SK-N-SH (cell line): ENCODE data around the gene TCF7L2. TPM values are rescaled to one million over a fixed set of nuclear protein-coding genes. Genes with fewer than 3 reads are reported as not detected.

Source experiments
- CTCF ChIA-PET: fragments of 300-600, 350-600 bp; formaldehyde crosslinking; extraction: SDS; loops from one replicate; lab custom pipeline; 2021; lab: Yijun Ruan, JAX
- POLR2A ChIA-PET: fragments of 350-600 bp; sonication (Branson Sonifier 250); formaldehyde crosslinking; extraction: SDS; loops from one replicate; lab custom pipeline; 2020; ENCODE audit warnings: antibody characterized with exemption, inconsistent platforms; lab: Yijun Ruan, JAX
- DNase-seq: peaks from one replicate; pipeline ENCODE4 v3.0.0; 2012
- H2AFZ ChIP-seq: fragments of 200-600 bp; sonication (generic); 2 replicates; pipeline ENCODE4 v1.8.1; 2016; ENCODE audit warnings: antibody characterized with exemption, mild to moderate bottlenecking, low read depth
- H3F3A ChIP-seq: fragments of 200-600 bp; sonication (generic); replicated peaks from 2 replicates; pipeline ENCODE3; 2016; ENCODE audit warnings: antibody characterized with exemption, mild to moderate bottlenecking; ENCODE audit not compliant: insufficient read depth
- H3K27ac ChIP-seq, 2 experiments: fragments of 200-500 bp in 1 of 2; fragments of 200-600 bp in 1 of 2; sonication (Bioruptor generic) in 1 of 2; sonication (generic), shearing (Covaris generic) in 1 of 2; 2 replicates each; pipeline versions ENCODE4 v1.5.1 to v1.6.1; 2014 to 2016; ENCODE audit warnings: low read depth in 2 of 2, inconsistent platforms in 1 of 2, low read length in 1 of 2, mild to moderate bottlenecking in 1 of 2, mixed read lengths in 1 of 2
- H3K27me3 ChIP-seq: fragments of 200-600 bp; sonication (generic), shearing (Covaris generic); 2 replicates; pipeline ENCODE4 v1.6.1; 2016; ENCODE audit warnings: mixed run types; ENCODE audit not compliant: insufficient read depth
- H3K36me3 ChIP-seq, 2 experiments: fragments of 200-500 bp in 1 of 2; fragments of 200-600 bp in 1 of 2; sonication (Bioruptor generic) in 1 of 2; sonication (generic) in 1 of 2; replicated peaks in 1 of 2; 2 replicates each; pipeline versions ENCODE3 to v1.5.1; 2014 to 2016; ENCODE audit warnings: low read length in 1 of 2, mild to moderate bottlenecking in 1 of 2; ENCODE audit not compliant: insufficient read depth in 2 of 2, control insufficient read depth in 1 of 2
- H3K4me1 ChIP-seq, 2 experiments: fragments of 200-500 bp in 1 of 2; fragments of 200-600 bp in 1 of 2; sonication (Bioruptor generic) in 1 of 2; sonication (generic), shearing (Covaris generic) in 1 of 2; 2 replicates each; pipeline versions ENCODE4 v1.5.1 to v1.6.1; 2014 to 2016; ENCODE audit warnings: low read depth in 1 of 2, low read length in 1 of 2, mixed run types in 1 of 2; ENCODE audit not compliant: insufficient read depth in 2 of 2, control insufficient read depth in 1 of 2
- H3K4me2 ChIP-seq: fragments of 200-600 bp; sonication (generic), shearing (Covaris generic); 2 replicates; pipeline ENCODE4 v1.6.1; 2017; ENCODE audit warnings: mixed run types
- H3K4me3 ChIP-seq, 2 experiments: fragments of 200-500 bp in 1 of 2; fragments of 200-600 bp in 1 of 2; sonication (Bioruptor generic) in 1 of 2; sonication (generic), shearing (Covaris generic) in 1 of 2; 2 replicates each; pipeline versions ENCODE4 v1.5.1 to v1.8.1; 2014 to 2016; ENCODE audit warnings: low read depth in 2 of 2, inconsistent platforms in 1 of 2, low read length in 1 of 2, mild to moderate bottlenecking in 1 of 2, mixed read lengths in 1 of 2, moderate library complexity in 1 of 2
- H3K79me2 ChIP-seq: fragments of 200-600 bp; sonication (generic); 2 replicates; pipeline ENCODE4 v1.8.1; 2017; ENCODE audit warnings: mild to moderate bottlenecking; ENCODE audit not compliant: insufficient read depth
- H3K9ac ChIP-seq: fragments of 200-600 bp; sonication (generic); 2 replicates; pipeline ENCODE4 v1.6.1; 2017; ENCODE audit warnings: mixed run types
- H3K9me2 ChIP-seq: fragments of 200-600 bp; sonication (generic); 2 replicates; pipeline ENCODE4 v1.6.1; 2017; ENCODE audit warnings: mixed run types
- H3K9me3 ChIP-seq: fragments of 200-600 bp; sonication (generic); 2 replicates; pipeline ENCODE4 v1.6.1; 2017; ENCODE audit warnings: mixed run types, mild to moderate bottlenecking, moderate library complexity
- H4K20me1 ChIP-seq: fragments of 200-600 bp; sonication (generic); 2 replicates; pipeline ENCODE4 v1.6.1; 2017; ENCODE audit warnings: mild to moderate bottlenecking, mixed run types; ENCODE audit not compliant: insufficient read depth
- CHD2 ChIP-seq: fragments of 150-350 bp; IDR thresholded peaks from 2 replicates; pipeline ENCODE4 v1.6.1; 2018; ENCODE audit warnings: low read length; ENCODE audit not compliant: partially characterized antibody
- FOSL2 ChIP-seq: IDR thresholded peaks from 2 replicates; pipeline ENCODE4 v1.4.0; 2012; ENCODE audit warnings: low read depth, mild to moderate bottlenecking, moderate library complexity, borderline replicate concordance
- GABPA ChIP-seq: IDR thresholded peaks from 2 replicates; pipeline ENCODE4 v1.4.0; 2012; ENCODE audit warnings: low read depth, mild to moderate bottlenecking
- GATA2 ChIP-seq: sonication (generic); formaldehyde crosslinking; IDR thresholded peaks from 2 replicates; pipeline ENCODE4 v1.5.0; 2020; ENCODE audit warnings: mild to moderate bottlenecking, missing genetic modification reagents
- NFIC ChIP-seq: IDR thresholded peaks from 2 replicates; pipeline ENCODE4 v1.4.0; 2012; ENCODE audit warnings: borderline replicate concordance
- NRF1 ChIP-seq: IDR thresholded peaks from 2 replicates; pipeline ENCODE4 v1.6.1; 2012; ENCODE audit warnings: low read depth, mild to moderate bottlenecking, low read length
- PBX3 ChIP-seq: IDR thresholded peaks from 2 replicates; pipeline ENCODE4; 2012
- SMC3 ChIP-seq: IDR thresholded peaks from 2 replicates; pipeline ENCODE4 v1.6.1; 2012; ENCODE audit warnings: low read depth, low read length, improper control_type of control experiment
- TCF12 ChIP-seq: IDR thresholded peaks from 2 replicates; pipeline ENCODE4 v1.4.0; 2012
- YY1 ChIP-seq: IDR thresholded peaks from 2 replicates; pipeline ENCODE4 v1.4.0; 2012; ENCODE audit warnings: low read depth, mild to moderate bottlenecking
- WGBS: methylation state at CpG from one replicate; pipeline ENCODE4 v1.1.6; 2017; ENCODE audit warnings: low lambda C conversion rate; 5-methylcytosine and 5-hydroxymethylcytosine counted together
- polyA plus RNA-seq, 3 experiments: library from polyadenylated mRNA; depleted of rRNA; stranded (reverse); fragments of >200 nt; gene quantifications; 2 replicates each; pipeline ENCODE4 v1.2.3, GENCODE V29; 2012
- TF ChIP-seq, protein P1 (sequence below): IDR thresholded peaks from 2 replicates; pipeline ENCODE4 v1.4.0; 2012; ENCODE audit warnings: low read depth, borderline replicate concordance
- TF ChIP-seq, protein P2 (sequence below): fragments of 150-350 bp; IDR thresholded peaks from 2 replicates; pipeline ENCODE4 v1.6.1; 2016; ENCODE audit warnings: mild to moderate bottlenecking, low read depth, low read length
- TF ChIP-seq, protein P3 (sequence below): IDR thresholded peaks from 2 replicates; pipeline ENCODE4 v1.4.0; 2012; ENCODE audit warnings: low read depth
- TF ChIP-seq, protein P4 (sequence below): fragments of 150-350 bp; IDR thresholded peaks from 2 replicates; pipeline ENCODE4 v1.6.1; 2017; ENCODE audit warnings: antibody characterized with exemption, low read length, low read depth, borderline replicate concordance

TCF7L2 gene
- polyA plus RNA-seq, 1 of the 3 experiments (the other 2 are of a cell fraction), result 10.2 TPM

DNA sequence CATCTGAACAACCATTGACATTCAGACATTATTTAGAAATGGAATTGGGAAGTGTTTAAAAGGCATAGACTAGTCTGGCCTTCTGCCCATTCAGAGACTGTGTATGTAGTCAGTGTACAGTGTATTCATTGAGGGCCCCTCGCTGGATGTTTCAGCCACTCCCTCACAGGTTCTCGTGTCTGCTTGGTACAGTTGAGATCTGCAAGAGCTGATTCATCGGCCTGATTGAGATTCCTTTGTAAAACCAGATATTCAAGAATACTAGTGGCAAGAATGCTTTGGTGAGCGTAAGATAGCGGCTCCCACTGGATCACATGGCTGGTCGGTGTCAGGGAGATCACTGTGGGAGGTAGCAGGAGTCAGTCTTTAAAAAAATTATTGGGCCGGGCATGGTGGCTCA lies 119.5 kb downstream of the TCF7L2 start (continued):
- TF ChIP-seq, protein P1, sequence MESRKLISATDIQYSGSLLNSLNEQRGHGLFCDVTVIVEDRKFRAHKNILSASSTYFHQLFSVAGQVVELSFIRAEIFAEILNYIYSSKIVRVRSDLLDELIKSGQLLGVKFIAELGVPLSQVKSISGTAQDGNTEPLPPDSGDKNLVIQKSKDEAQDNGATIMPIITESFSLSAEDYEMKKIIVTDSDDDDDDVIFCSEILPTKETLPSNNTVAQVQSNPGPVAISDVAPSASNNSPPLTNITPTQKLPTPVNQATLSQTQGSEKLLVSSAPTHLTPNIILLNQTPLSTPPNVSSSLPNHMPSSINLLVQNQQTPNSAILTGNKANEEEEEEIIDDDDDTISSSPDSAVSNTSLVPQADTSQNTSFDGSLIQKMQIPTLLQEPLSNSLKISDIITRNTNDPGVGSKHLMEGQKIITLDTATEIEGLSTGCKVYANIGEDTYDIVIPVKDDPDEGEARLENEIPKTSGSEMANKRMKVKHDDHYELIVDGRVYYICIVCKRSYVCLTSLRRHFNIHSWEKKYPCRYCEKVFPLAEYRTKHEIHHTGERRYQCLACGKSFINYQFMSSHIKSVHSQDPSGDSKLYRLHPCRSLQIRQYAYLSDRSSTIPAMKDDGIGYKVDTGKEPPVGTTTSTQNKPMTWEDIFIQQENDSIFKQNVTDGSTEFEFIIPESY, result no peak
- TF ChIP-seq NRF1, result no peak
- no peak for TF ChIP-seq CHD2
- TF ChIP-seq, protein P2, sequence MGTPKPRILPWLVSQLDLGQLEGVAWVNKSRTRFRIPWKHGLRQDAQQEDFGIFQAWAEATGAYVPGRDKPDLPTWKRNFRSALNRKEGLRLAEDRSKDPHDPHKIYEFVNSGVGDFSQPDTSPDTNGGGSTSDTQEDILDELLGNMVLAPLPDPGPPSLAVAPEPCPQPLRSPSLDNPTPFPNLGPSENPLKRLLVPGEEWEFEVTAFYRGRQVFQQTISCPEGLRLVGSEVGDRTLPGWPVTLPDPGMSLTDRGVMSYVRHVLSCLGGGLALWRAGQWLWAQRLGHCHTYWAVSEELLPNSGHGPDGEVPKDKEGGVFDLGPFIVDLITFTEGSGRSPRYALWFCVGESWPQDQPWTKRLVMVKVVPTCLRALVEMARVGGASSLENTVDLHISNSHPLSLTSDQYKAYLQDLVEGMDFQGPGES, result no peak
- no peak for TF ChIP-seq NFIC
- no peak for TF ChIP-seq SMC3
- TF ChIP-seq GABPA, result no peak
- TF ChIP-seq FOSL2, result no peak
- TF ChIP-seq, protein P3, sequence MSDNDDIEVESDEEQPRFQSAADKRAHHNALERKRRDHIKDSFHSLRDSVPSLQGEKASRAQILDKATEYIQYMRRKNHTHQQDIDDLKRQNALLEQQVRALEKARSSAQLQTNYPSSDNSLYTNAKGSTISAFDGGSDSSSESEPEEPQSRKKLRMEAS, result no peak
- TF ChIP-seq YY1, result no peak
- TF ChIP-seq, all 33 proteins: peak for 0

GRCh38 chr10:113071446-113071845 lies 121.4 kb downstream of the TCF7L2 start:
- ChIA-PET CTCF (interaction anchor here (0.7 kb wide), 1 partner anchor 36 kb away, joined by 4 read pairs; no protein-coding TSS in a partner anchor), POLR2A (no interaction called here)
- peak; percentile 44 for DNase-seq
- Histone ChIP-seq H3K27ac (peak overlapping the region; percentile 34 to 37; a peak in 3 of 4 replicates), H3K9ac (no peak overlapping the region), H4K20me1 (no peaks in the 10 kb centered on the region), H3F3A (peaks cover 24% of the 10 kb centered on the region), H3K4me1 (peaks cover 7 to 22% of the 10 kb centered on the region in 2 experiments; a peak in 3 of 4 replicates), H3K9me2 (no peaks in the 10 kb centered on the region), H3K27me3 (no peaks in the 10 kb centered on the region), H2AFZ (no peak overlapping the region), H3K9me3 (no peaks in the 10 kb centered on the region), H3K36me3 (peaks cover 0 to 4% of the 10 kb centered on the region in 2 experiments), H3K4me3 (no peak overlapping the region), H3K4me2 (peak overlapping the region; percentile 7; the same call in 1 of the 2 replicates), H3K79me2 (peaks cover 15% of the 10 kb centered on the region)
- 59% methylated on average over 7 of the region's 7 CpGs for WGBS
- TF ChIP-seq SMC3 (no peak), GATA2 (CRISPR knock-in tag) (peak; percentile 63; the same call in 1 of the 2 replicates), NFIC (peak; percentile 87), PBX3 (0 out of 2 replicates have a peak, but pooled peaks have one; percentile 25), CHD2 (peak; percentile 18), TCF12 (peak; percentile 69)
- TF ChIP-seq, protein P4, sequence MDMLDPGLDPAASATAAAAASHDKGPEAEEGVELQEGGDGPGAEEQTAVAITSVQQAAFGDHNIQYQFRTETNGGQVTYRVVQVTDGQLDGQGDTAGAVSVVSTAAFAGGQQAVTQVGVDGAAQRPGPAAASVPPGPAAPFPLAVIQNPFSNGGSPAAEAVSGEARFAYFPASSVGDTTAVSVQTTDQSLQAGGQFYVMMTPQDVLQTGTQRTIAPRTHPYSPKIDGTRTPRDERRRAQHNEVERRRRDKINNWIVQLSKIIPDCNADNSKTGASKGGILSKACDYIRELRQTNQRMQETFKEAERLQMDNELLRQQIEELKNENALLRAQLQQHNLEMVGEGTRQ, result no peak
